ENCODE results near the gene ARIH1.

ARIH1 gene

DNA sequence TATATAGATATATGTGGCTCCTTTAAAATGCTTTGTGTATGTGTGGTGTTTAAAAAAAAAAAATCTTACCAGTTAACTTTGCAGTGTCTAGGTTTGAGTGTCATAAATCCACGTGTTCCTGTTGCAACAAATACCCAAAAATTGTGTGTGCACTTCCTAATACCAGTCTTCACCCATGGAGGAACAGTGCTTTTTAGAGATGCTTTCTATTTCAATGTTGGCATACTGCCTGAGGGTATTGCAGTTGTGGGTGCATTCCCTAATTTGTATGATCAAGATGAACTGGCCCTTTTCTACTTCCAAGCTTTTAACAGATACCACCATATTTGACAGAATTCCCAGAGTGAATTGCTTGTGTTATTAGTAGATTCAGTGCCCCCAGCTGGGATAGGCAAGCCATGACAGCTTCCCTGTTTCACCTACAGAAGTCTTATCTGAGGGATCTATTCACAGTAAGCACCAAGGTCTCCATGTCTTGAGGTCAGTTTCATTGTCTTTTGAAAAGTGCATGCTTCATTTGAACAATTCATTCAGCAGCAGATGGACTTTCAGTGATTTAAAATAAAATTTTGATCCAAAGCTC, 111.4 kb downstream of the ARIH1 start:
- TF ChIP-seq, protein P1, sequence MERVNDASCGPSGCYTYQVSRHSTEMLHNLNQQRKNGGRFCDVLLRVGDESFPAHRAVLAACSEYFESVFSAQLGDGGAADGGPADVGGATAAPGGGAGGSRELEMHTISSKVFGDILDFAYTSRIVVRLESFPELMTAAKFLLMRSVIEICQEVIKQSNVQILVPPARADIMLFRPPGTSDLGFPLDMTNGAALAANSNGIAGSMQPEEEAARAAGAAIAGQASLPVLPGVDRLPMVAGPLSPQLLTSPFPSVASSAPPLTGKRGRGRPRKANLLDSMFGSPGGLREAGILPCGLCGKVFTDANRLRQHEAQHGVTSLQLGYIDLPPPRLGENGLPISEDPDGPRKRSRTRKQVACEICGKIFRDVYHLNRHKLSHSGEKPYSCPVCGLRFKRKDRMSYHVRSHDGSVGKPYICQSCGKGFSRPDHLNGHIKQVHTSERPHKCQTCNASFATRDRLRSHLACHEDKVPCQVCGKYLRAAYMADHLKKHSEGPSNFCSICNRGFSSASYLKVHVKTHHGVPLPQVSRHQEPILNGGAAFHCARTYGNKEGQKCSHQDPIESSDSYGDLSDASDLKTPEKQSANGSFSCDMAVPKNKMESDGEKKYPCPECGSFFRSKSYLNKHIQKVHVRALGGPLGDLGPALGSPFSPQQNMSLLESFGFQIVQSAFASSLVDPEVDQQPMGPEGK (CRISPR knock-in tag; IDR thresholded peaks at IDR 0.05; ENCODE audit: borderline replicate concordance) = no peak
- TF ChIP-seq ARNTL (CRISPR knock-in tag; IDR thresholded peaks at IDR 0.05; ENCODE audit: borderline replicate concordance, low read depth) (no peak), SNAI2 (CRISPR knock-in tag; IDR thresholded peaks at IDR 0.05) (no peak), OSR1 (CRISPR knock-in tag; IDR thresholded peaks at IDR 0.05) (no peak), ZNF8 (CRISPR knock-in tag; IDR thresholded peaks at IDR 0.05) (no peak), CSDC2 (CRISPR knock-in tag; IDR thresholded peaks at IDR 0.05) (no peak), TCF4 (CRISPR knock-in tag; IDR thresholded peaks at IDR 0.05; ENCODE audit: borderline replicate concordance) (no peak), PPARA (CRISPR knock-in tag; IDR thresholded peaks at IDR 0.05; ENCODE audit: borderline replicate concordance) (no peak)
- TF ChIP-seq, protein P2, sequence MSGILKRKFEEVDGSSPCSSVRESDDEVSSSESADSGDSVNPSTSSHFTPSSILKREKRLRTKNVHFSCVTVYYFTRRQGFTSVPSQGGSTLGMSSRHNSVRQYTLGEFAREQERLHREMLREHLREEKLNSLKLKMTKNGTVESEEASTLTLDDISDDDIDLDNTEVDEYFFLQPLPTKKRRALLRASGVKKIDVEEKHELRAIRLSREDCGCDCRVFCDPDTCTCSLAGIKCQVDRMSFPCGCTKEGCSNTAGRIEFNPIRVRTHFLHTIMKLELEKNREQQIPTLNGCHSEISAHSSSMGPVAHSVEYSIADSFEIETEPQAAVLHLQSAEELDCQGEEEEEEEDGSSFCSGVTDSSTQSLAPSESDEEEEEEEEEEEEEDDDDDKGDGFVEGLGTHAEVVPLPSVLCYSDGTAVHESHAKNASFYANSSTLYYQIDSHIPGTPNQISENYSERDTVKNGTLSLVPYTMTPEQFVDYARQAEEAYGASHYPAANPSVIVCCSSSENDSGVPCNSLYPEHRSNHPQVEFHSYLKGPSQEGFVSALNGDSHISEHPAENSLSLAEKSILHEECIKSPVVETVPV (CRISPR knock-in tag; IDR thresholded peaks at IDR 0.05) = no peak
- TF ChIP-seq, protein P3, sequence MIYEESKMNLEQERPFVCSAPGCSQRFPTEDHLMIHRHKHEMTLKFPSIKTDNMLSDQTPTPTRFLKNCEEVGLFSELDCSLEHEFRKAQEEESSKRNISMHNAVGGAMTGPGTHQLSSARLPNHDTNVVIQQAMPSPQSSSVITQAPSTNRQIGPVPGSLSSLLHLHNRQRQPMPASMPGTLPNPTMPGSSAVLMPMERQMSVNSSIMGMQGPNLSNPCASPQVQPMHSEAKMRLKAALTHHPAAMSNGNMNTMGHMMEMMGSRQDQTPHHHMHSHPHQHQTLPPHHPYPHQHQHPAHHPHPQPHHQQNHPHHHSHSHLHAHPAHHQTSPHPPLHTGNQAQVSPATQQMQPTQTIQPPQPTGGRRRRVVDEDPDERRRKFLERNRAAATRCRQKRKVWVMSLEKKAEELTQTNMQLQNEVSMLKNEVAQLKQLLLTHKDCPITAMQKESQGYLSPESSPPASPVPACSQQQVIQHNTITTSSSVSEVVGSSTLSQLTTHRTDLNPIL (CRISPR knock-in tag; IDR thresholded peaks at IDR 0.05; ENCODE audit: low read depth) = no peak
- ATAC-seq = peak; percentile 53

DNA sequence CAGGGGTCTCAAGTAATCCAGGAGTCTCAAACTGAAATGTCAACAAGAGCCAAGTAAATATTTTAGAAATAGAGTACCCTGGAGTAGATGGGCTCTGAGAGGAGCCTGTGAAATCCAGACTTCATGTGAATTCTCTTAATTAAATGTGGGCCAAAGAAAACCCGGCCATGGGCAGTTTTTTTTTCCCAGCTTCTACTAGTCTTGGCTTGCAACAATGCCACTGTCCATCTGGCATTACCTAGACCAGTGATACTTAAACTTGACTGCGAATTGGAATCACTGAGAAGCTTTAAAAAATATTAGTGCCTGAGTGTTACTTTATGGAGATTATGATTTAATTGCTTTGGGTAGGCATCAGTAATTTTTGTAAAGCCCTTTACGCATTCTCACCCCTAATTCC, 114.0 kb downstream of the ARIH1 start:
- no peak for ATAC-seq
- TF ChIP-seq TCF4 (CRISPR knock-in tag; IDR thresholded peaks at IDR 0.05; ENCODE audit: borderline replicate concordance) (no peak), ZNF70 (CRISPR knock-in tag; IDR thresholded peaks at IDR 0.05) (no peak), RARB (CRISPR knock-in tag; IDR thresholded peaks at IDR 0.05) (no peak), ISL1 (CRISPR knock-in tag; IDR thresholded peaks at IDR 0.05) (no peak), OSR1 (CRISPR knock-in tag; IDR thresholded peaks at IDR 0.05) (no peak), CSDC2 (CRISPR knock-in tag; IDR thresholded peaks at IDR 0.05) (no peak), ESRRG (CRISPR knock-in tag; IDR thresholded peaks at IDR 0.05) (no peak), ZC3H10 (CRISPR knock-in tag; IDR thresholded peaks at IDR 0.05) (no peak), TOX (CRISPR knock-in tag; IDR thresholded peaks at IDR 0.05; ENCODE audit: borderline replicate concordance) (no peak), PPARA (CRISPR knock-in tag; IDR thresholded peaks at IDR 0.05; ENCODE audit: borderline replicate concordance) (no peak), ZFP3 (CRISPR knock-in tag; IDR thresholded peaks at IDR 0.05) (no peak), SNAI2 (CRISPR knock-in tag; IDR thresholded peaks at IDR 0.05) (no peak)
- TF ChIP-seq, protein P4, sequence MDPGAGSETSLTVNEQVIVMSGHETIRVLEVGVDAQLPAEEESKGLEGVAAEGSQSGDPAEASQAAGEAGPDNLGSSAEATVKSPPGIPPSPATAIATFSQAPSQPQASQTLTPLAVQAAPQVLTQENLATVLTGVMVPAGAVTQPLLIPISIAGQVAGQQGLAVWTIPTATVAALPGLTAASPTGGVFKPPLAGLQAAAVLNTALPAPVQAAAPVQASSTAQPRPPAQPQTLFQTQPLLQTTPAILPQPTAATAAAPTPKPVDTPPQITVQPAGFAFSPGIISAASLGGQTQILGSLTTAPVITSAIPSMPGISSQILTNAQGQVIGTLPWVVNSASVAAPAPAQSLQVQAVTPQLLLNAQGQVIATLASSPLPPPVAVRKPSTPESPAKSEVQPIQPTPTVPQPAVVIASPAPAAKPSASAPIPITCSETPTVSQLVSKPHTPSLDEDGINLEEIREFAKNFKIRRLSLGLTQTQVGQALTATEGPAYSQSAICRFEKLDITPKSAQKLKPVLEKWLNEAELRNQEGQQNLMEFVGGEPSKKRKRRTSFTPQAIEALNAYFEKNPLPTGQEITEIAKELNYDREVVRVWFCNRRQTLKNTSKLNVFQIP (CRISPR knock-in tag; IDR thresholded peaks at IDR 0.05; ENCODE audit: borderline replicate concordance, low read depth) = no peak
- TF ChIP-seq, protein P3 (CRISPR knock-in tag; IDR thresholded peaks at IDR 0.05; ENCODE audit: low read depth) = no peak
- TF ChIP-seq, protein P1 (CRISPR knock-in tag; IDR thresholded peaks at IDR 0.05; ENCODE audit: borderline replicate concordance) = no peak

DNA sequence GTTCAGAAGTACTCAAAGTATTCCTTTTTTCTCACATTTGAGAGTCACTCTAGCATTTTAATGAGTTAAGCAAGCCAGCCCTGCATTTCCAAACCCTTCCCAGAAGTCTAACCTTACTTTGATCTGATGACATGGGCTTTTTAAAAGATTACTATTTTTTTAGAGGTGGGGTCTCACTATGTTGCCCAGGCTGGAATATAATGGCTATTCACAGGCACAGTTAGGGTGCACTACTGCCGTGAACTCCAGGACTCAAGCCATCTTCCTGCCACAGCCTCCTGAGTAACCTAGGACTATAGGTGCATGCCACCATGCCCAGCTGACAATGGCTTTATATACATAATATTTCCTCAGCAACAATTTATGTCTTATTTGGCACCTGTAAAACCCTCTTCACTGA, 116.3 kb downstream of the ARIH1 start:
- TF ChIP-seq ZFP30 (CRISPR knock-in tag; IDR thresholded peaks at IDR 0.05) (no peak), PPARA (CRISPR knock-in tag; IDR thresholded peaks at IDR 0.05; ENCODE audit: borderline replicate concordance) (no peak), ZC3H10 (CRISPR knock-in tag; IDR thresholded peaks at IDR 0.05) (no peak), SNAI2 (CRISPR knock-in tag; IDR thresholded peaks at IDR 0.05) (no peak), ZNF565 (CRISPR knock-in tag; conservative IDR thresholded peaks at IDR 0.05; ENCODE audit: low read depth) (no peak), ISL1 (CRISPR knock-in tag; IDR thresholded peaks at IDR 0.05) (no peak), ZFP3 (CRISPR knock-in tag; IDR thresholded peaks at IDR 0.05) (no peak), GLIS3 (CRISPR knock-in tag; IDR thresholded peaks at IDR 0.05) (no peak), ESRRG (CRISPR knock-in tag; IDR thresholded peaks at IDR 0.05) (no peak), OSR1 (CRISPR knock-in tag; IDR thresholded peaks at IDR 0.05) (no peak)
- TF ChIP-seq, protein P4 (CRISPR knock-in tag; IDR thresholded peaks at IDR 0.05; ENCODE audit: borderline replicate concordance, low read depth) = no peak
- TF ChIP-seq, protein P2 (CRISPR knock-in tag; IDR thresholded peaks at IDR 0.05) = no peak
- TF ChIP-seq, protein P3 (CRISPR knock-in tag; IDR thresholded peaks at IDR 0.05; ENCODE audit: low read depth) = no peak
- ATAC-seq = no peak
